Measurements from ENCODE around the gene CSF1R. TPM values are rescaled to one million over a fixed set of nuclear protein-coding genes. Genes with fewer than 3 reads are reported as not detected.

CSF1R gene
- total RNA-seq, 3 donors from 2014 or later: 9.0 to 39.0 (median 20.4) TPM

DNA sequence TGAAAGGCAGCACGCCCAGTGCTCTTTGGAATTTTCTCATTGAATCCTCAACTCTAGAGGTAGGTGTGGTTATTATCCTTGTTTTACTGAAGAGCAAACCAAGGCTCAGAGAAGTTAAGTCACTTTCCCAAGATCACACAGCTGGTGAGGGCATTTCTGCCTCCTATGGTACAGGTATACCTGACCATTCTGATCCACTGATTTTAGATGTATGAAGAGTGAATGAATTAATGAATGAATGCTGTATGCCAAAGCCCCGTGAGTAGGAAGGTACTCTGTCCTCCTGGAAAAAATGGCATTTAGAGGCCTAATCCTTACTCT lies 18.2 kb upstream of the CSF1R start:
- no peak overlapping the region for H3K4me3 ChIP-seq
- no peaks in the 10 kb centered on the region for H3K36me3 ChIP-seq (ENCODE audit: low read depth)
- DNase-seq: no peak
- no peak for ATAC-seq
- H3K9me3 ChIP-seq: no peaks in the 10 kb centered on the region
- intact Hi-C loops (cut with DNase I, micrococcal nuclease): no loop called here
- H3K4me1 ChIP-seq (ENCODE audit: low read depth): peaks cover 13% of the 10 kb centered on the region
- TF ChIP-seq, protein P1, sequence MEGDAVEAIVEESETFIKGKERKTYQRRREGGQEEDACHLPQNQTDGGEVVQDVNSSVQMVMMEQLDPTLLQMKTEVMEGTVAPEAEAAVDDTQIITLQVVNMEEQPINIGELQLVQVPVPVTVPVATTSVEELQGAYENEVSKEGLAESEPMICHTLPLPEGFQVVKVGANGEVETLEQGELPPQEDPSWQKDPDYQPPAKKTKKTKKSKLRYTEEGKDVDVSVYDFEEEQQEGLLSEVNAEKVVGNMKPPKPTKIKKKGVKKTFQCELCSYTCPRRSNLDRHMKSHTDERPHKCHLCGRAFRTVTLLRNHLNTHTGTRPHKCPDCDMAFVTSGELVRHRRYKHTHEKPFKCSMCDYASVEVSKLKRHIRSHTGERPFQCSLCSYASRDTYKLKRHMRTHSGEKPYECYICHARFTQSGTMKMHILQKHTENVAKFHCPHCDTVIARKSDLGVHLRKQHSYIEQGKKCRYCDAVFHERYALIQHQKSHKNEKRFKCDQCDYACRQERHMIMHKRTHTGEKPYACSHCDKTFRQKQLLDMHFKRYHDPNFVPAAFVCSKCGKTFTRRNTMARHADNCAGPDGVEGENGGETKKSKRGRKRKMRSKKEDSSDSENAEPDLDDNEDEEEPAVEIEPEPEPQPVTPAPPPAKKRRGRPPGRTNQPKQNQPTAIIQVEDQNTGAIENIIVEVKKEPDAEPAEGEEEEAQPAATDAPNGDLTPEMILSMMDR (IDR thresholded peaks at IDR 0.05): no peak

DNA sequence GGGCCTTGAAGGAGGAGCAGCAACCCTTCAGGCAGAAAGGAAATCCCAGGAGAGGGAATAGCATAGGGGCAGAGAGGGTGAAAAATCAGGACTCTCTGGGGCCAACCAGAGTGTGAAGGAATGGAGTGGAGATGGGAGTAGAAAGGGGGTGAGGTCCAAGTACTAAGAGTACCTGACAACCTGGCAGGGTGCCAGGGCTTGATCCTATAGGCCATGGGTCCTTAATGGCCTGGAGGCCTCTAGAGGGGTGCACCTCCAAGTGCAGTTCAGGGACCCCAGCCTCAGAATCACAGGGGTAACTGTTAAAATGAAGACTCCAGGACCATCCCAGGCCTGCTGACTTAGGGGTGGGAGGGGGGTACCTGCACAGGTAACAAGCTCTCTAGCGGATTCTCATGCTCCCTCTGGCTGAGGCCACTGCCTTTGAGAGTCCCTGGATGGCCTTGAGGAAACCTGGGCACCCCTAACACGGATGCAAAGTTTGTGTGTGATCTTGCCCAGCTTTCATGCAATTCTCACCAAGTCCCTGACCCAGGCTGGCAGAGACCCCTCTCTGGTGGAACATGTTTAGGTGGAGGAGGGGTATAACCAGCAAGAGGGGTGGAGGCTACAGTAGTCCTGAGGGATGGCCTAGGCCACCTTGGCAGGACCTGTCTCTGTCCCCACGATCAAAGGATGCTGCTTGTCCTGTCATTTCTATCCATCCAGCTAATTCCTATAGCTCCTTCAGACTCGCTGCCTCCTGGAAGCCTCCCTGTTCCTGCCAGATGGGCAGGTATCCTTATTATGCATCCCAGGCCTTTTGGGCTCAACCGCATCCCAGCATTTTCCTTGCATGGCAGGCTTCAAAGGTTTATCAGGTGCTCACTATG lies 17.6 kb upstream of the CSF1R start:
- no peak for DNase-seq
- ATAC-seq: no peak
- Histone ChIP-seq H3K9me3 (no peaks in the 10 kb centered on the region), H3K4me3 (no peak overlapping the region), H3K4me1 (ENCODE audit: low read depth) (peaks cover 13% of the 10 kb centered on the region), H3K36me3 (ENCODE audit: low read depth) (no peaks in the 10 kb centered on the region)
- intact Hi-C loops (cut with DNase I, micrococcal nuclease): no loop called here
- TF ChIP-seq, protein P1 (IDR thresholded peaks at IDR 0.05): no peak

DNA sequence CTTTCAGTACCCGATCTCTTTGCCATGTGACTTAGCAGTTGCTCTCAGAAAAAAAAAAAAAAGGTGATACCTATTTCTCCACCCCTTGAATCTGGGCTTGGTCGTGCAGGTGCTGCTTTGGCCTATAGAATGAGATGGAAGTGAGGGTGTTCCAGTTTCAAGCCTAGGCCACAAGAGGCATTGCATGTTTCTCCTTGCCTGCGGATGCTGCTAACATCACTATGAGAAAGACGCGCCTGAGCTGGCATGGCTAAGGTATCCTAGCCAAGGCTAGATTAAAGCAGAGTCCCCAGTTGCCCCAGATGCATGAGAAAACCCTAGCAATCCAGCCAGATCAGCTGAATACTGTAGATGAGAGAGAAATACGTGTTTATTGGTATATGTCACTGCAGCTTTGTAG lies 14.7 kb upstream of the CSF1R start:
- Histone ChIP-seq H3K4me3 (no peak overlapping the region), H3K36me3 (ENCODE audit: low read depth) (no peaks in the 10 kb centered on the region), H3K9me3 (no peaks in the 10 kb centered on the region), H3K4me1 (ENCODE audit: low read depth) (peaks cover 2% of the 10 kb centered on the region)
- intact Hi-C loops (cut with DNase I, micrococcal nuclease): no loop called here
- ATAC-seq (no peak), DNase-seq (no peak)
- TF ChIP-seq, protein P1 (IDR thresholded peaks at IDR 0.05): no peak

DNA sequence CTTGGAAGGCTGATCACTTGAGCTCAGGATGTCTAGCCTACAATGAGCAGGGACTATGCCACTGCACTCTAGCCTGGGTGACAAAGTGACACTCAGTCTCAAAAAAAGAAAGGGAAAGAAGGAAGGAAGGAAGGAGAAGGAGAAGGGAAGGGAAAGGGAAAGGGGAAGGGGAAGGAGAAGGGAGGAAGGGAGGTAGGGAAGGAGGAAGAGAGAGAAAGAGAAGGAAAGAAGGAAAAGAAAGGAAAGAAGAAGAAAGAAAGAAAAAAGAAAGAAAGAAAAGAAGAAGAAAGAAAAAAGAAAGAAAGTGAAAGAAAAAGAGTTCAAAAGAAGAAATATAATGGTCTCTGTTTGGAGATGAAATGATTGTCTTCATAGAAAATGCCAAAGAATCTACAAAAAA lies 10.8 kb upstream of the CSF1R start:
- TF ChIP-seq, protein P1 (IDR thresholded peaks at IDR 0.05): no peak
- H3K36me3 ChIP-seq (ENCODE audit: low read depth): no peaks in the 10 kb centered on the region
- H3K4me3 ChIP-seq: no peak overlapping the region
- intact Hi-C loops (cut with DNase I, micrococcal nuclease): no loop called here
- H3K4me1 ChIP-seq (ENCODE audit: low read depth): peaks cover under 1% of the 10 kb centered on the region
- ATAC-seq: no peak
- no peak for DNase-seq
- no peaks in the 10 kb centered on the region for H3K9me3 ChIP-seq

DNA sequence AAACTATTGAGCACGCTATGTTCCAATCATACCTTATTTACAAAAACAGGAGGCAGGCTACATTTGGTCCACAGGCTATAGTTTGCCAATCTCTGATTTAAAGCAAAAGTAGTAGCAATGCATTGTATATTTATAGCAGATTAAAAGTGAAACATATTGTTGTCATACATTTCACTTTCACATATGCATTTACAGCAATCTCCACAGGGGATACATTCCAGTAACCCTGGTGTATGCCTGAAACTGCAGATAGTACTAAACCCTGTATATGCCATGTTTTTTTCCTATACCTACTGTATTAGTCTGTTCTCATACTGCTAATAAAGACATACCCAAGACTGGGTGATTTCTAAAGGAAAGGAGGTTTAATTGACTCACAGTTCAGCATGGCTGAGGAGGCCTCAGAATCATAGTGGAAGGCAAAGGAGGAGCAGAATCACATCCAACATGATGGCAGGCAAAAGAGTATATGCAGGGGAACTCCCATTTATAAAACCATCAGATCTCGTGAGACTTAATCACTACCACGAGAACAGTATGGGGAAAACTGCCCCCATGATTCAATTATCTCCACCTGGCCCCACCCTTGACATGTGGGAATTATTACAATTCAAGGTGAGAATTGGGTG lies 5.9 kb upstream of the CSF1R start:
- TF ChIP-seq, protein P1 (IDR thresholded peaks at IDR 0.05): no peak
- no peak overlapping the region for H3K4me3 ChIP-seq
- H3K9me3 ChIP-seq: no peaks in the 10 kb centered on the region
- no peaks in the 10 kb centered on the region for H3K36me3 ChIP-seq (ENCODE audit: low read depth)
- ATAC-seq (no peak), DNase-seq (no peak)
- peaks cover 5% of the 10 kb centered on the region for H3K4me1 ChIP-seq (ENCODE audit: low read depth)
- intact Hi-C loops (cut with DNase I, micrococcal nuclease): no loop called here

All from mucosa of descending colon (tissue), 3 donors.